ENCODE data around the gene TNFRSF9.
"Not testable (repeated sequence)": the region's sequence is repeated elsewhere in the genome, so short reads cannot be mapped to it uniquely, and the experiment has no call there.

GRCh38 chr1:7952791-7953190 lies 12.2 kb upstream of the TNFRSF9 start:
- not testable (repeated sequence) for TF ChIP-seq CTCF (IDR thresholded peaks at IDR 0.05); TEAD4 (IDR thresholded peaks at IDR 0.05; ENCODE audit: borderline replicate concordance, insufficient read depth); TAF1 (IDR thresholded peaks at IDR 0.05; ENCODE audit: borderline replicate concordance, low read depth, low read length); FOXJ3 (CRISPR knock-in tag; IDR thresholded peaks at IDR 0.05); RAD21 (IDR thresholded peaks at IDR 0.05; ENCODE audit: low read length); EZH2phosphoT487 (IDR thresholded peaks at IDR 0.05; ENCODE audit: borderline replicate concordance, low read depth); USF2 (IDR thresholded peaks at IDR 0.05; ENCODE audit: borderline replicate concordance, low read depth, low read length); TCF12 (IDR thresholded peaks at IDR 0.05); USF1 (IDR thresholded peaks at IDR 0.05; ENCODE audit: borderline replicate concordance, low read depth); CHD2 (IDR thresholded peaks at IDR 0.05; ENCODE audit: low read length, partially characterized antibody)
